Neural crest cell (in vitro differentiated cells): ENCODE measurements around the gene ZNF888. TPM values are rescaled to one million over a fixed set of nuclear protein-coding genes. Genes with fewer than 3 reads are reported as not detected.

Experiments used
- DNase-seq: peaks from one replicate; pipeline ENCODE4 v3.0.0; 2021; ENCODE audit warnings: low read depth, mixed read lengths, low spot score
- H3K27ac Mint-ChIP-seq: one replicate; pipeline ENCODE4 v1.8.0; 2021; ENCODE audit warnings: mild to moderate bottlenecking, mixed read lengths; ENCODE audit not compliant: unreplicated experiment
- H3K27me3 Mint-ChIP-seq: 2 replicates; pipeline ENCODE4 v1.8.0; 2021; ENCODE audit warnings: low read depth, mild to moderate bottlenecking, mixed read lengths
- H3K36me3 Mint-ChIP-seq: 2 replicates; pipeline ENCODE4 v1.8.0; 2021; ENCODE audit warnings: low read depth, mild to moderate bottlenecking, mixed read lengths
- H3K4me1 Mint-ChIP-seq: 2 replicates; pipeline ENCODE4 v1.8.0; 2021; ENCODE audit warnings: mixed read lengths
- H3K4me3 Mint-ChIP-seq: one replicate; pipeline ENCODE4 v1.8.0; 2021; ENCODE audit warnings: mild to moderate bottlenecking, mixed read lengths
- H3K9me3 Mint-ChIP-seq: 2 replicates; pipeline ENCODE4 v1.8.0; 2021; ENCODE audit warnings: mixed read lengths
- long read RNA-seq: library from polyadenylated mRNA; unstranded; transcript quantifications from one replicate; pipeline ENCODE4 v2.0.0, GENCODE V29; 2020
- total RNA-seq: library from RNA; stranded (reverse); gene quantifications from 2 replicates; pipeline ENCODE4 v1.2.1, GENCODE V29; 2021
- TF ChIP-seq, protein P1 (sequence below): fragments of 200-600 bp; sonication (generic); conservative IDR thresholded peaks from 2 replicates; pipeline ENCODE4 v1.5.0; 2021; ENCODE audit warnings: antibody characterized with exemption, mild to moderate bottlenecking

The ZNF888 gene
- 8.0 and 8.2 TPM in 2 replicates for total RNA-seq
- long read RNA-seq, partial matches to known transcripts: 1 of 8 reads
- long read RNA-seq, other reads (novel, unspliced or antisense): 7 of 8 reads

DNA sequence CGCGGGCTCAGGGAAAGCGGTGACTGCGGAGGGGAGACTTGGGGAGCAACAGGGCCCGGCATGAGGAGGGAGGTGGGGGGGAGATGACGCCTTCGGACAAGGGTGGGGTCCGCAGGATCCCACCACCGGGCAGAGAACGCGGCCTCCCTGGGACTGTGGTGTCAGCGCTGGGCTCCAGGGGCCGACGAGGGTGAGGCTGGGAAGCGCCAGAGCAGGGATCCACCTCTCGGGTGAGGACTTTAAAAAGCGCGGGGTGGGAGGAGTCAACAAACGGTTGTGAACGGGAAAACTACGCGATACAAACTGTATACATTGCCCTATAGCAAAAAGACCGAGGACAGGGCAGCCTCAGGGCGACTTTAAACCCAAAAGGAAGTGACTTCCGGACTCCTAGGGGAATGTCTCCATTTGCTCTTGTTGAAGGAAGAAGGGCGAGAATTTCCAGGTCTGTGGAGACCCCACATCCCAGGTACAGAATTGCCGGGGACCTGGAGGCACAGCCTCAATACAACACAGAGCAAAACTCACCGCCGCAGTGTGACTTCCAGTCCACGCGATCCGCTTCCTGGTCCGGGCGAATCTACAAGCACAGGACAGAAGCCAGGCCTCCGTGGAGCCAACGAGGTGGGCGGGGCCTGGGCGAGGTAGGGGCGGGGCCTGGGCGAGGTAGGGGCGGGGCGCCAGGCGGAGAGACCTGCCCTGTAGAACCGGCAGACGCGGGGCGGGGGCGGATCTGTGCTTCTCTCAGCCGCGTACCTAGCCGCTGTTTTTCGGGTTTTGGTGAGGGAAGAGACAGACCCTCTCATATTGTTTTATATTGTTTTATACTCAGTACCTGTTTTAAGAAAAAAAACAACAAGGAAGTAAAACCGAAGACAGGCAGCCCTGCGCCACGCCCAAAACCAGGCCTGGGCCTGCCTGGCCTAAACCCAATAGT lies at the start of gene ZNF888:
ZNF888 (minus strand) TSS at position 588 of the 937 bp plus-strand sequence. CDS start 5,555 bp downstream, outside the sequence.
- H3K4me1 Mint-ChIP-seq: peaks cover 34% of the 10 kb centered on the region
- peak; percentile 70 for DNase-seq
- H3K27ac Mint-ChIP-seq: peak within 1 kb of the TSS; percentile 98
- TF ChIP-seq, protein P1, sequence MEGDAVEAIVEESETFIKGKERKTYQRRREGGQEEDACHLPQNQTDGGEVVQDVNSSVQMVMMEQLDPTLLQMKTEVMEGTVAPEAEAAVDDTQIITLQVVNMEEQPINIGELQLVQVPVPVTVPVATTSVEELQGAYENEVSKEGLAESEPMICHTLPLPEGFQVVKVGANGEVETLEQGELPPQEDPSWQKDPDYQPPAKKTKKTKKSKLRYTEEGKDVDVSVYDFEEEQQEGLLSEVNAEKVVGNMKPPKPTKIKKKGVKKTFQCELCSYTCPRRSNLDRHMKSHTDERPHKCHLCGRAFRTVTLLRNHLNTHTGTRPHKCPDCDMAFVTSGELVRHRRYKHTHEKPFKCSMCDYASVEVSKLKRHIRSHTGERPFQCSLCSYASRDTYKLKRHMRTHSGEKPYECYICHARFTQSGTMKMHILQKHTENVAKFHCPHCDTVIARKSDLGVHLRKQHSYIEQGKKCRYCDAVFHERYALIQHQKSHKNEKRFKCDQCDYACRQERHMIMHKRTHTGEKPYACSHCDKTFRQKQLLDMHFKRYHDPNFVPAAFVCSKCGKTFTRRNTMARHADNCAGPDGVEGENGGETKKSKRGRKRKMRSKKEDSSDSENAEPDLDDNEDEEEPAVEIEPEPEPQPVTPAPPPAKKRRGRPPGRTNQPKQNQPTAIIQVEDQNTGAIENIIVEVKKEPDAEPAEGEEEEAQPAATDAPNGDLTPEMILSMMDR: no peak
- no peaks in the 10 kb centered on the region for H3K9me3 Mint-ChIP-seq
- no peaks in the 10 kb centered on the region for H3K27me3 Mint-ChIP-seq
- H3K36me3 Mint-ChIP-seq: peaks cover 19% of the 10 kb centered on the region
- peak within 1 kb of the TSS; percentile 94 for H3K4me3 Mint-ChIP-seq

DNA sequence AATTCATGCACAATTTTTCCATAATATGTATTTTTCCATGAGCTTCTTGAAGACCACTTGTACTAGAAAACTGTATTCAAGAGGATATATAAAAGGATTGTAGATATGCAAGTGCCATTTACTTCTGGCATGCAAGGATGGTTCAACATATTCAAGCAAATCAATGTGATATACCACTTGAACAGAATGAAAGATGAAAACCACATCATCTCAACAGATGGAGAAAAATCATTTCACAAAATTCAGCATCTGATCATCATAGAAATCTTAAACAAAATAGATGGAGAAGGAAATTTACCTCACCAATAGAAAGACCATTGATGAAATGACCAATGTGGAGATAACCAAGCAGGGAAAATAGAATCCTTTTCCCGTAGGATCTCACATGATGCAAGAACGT lies 44.5 kb upstream of the ZNF888 start:
- H3K9me3 Mint-ChIP-seq: peaks cover 15% of the 10 kb centered on the region
- H3K36me3 Mint-ChIP-seq: peaks cover 39% of the 10 kb centered on the region
- DNase-seq: no peak
- no peaks in the 10 kb centered on the region for H3K27me3 Mint-ChIP-seq
- no peak overlapping the region for H3K27ac Mint-ChIP-seq
- TF ChIP-seq, protein P1: no peak
- H3K4me3 Mint-ChIP-seq: no peak overlapping the region
- peaks cover 13% of the 10 kb centered on the region for H3K4me1 Mint-ChIP-seq

DNA sequence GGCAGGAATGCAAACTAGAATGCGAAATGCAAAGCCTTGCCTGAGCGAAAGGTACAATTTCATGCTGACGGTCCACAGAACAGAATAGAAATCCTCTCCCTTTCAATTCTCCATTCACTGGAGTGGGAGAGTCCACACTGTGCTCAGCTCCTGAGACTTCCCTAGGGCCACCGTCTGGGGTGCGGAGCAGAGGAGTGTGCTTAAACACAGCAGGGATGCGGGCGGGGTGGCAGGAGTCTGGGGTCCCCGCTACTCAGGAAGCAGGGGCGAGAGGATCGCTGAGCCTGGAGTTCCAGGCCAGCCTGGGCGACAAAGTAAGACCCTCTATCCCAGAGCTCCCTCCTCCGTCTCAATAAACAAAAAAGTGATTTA lies 40.0 kb upstream of the ZNF888 start:
- H3K4me1 Mint-ChIP-seq: peaks cover 35% of the 10 kb centered on the region
- TF ChIP-seq, protein P1: no peak

DNA sequence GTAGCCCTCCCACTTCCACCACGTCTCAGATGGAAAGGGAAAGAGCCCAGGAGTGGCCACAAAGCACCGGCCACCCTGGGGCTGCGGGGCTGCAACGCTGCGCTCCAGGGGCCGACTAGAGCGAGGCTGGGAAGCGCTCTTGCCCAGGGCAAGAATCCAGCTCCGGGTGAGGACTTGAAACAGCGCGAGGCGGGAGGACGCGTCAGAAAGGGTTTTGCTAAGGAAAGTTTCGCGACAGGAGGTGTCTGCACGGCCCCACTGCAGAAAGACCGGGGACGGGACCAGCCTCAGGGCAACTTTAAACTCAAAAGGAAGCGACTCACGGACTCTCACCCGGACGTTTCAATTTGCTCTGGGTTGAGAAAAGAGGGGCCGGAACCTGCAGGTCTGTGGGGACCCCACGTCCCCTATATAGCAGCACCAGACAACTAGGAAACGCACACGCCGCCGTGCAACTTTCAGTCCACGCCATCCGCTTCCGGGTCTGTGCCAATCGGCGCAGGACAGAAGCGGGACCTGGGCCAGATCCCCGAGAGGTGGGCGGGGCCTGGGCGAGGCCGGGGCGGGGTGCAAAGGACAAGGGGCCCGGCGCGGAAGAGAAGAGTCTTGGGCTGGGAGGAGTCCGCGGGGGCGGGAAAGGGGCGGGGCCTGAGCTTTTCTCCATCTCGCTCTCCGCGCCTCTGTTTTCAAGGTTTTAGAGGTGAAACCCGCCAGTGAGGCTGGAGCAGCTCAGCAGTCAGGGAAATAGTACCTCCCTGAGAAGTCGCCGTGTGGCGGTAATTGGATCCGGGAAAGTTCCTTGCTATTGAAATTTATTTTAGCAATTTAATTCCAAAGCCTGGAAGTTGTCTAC lies 39.4 kb upstream of the ZNF888 start, which contains the start of gene ZNF816:
ZNF816 (minus strand) TSS at position 488 of the 853 bp plus-strand sequence. CDS start 6,792 bp downstream, outside the sequence.
- Mint-ChIP-seq H3K4me3 (peak within 1 kb of the TSS; percentile 96), H3K36me3 (peaks cover 40% of the 10 kb centered on the region), H3K4me1 (peaks cover 35% of the 10 kb centered on the region), H3K27ac (peak within 1 kb of the TSS; percentile 95), H3K9me3 (peaks cover 6% of the 10 kb centered on the region), H3K27me3 (no peaks in the 10 kb centered on the region)
- TF ChIP-seq, protein P1: no peak
- peak; percentile 97 for DNase-seq

More for the DNA sequence above, 40.0 kb upstream of the ZNF888 start:
- peaks cover 38% of the 10 kb centered on the region for H3K36me3 Mint-ChIP-seq
- H3K27ac Mint-ChIP-seq: peak overlapping the region; percentile 95
- peak overlapping the region; percentile 96 for H3K4me3 Mint-ChIP-seq
- peak; percentile 18 for DNase-seq
- peaks cover 8% of the 10 kb centered on the region for H3K9me3 Mint-ChIP-seq
- no peaks in the 10 kb centered on the region for H3K27me3 Mint-ChIP-seq

DNA sequence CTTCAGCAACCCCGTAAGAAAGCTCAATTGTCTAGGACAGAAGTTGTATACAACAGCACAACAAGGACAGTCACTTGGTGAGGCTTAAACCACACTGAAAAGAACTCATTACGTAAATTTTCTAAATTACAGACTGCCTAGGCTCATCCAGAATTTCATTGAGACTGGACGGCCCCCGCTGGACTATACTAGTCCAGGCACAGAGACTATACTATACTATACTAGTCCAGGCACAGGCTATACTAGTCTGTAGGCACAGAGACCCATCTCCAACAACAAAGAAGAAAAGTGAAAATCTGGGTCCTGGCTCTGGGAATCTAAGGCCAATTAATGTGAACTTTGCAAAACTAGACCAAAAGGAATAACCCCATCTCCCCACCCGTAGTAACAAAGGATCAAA lies 38.8 kb upstream of the ZNF888 start:
- H3K27me3 Mint-ChIP-seq: no peaks in the 10 kb centered on the region
- H3K9me3 Mint-ChIP-seq: peaks cover 3% of the 10 kb centered on the region
- H3K27ac Mint-ChIP-seq: peak overlapping the region; percentile 95
- peak overlapping the region; percentile 96 for H3K4me3 Mint-ChIP-seq
- no peak for DNase-seq
- TF ChIP-seq, protein P1: no peak
- peaks cover 40% of the 10 kb centered on the region for H3K36me3 Mint-ChIP-seq
- peaks cover 35% of the 10 kb centered on the region for H3K4me1 Mint-ChIP-seq
